ENCODE measurements around the gene C16orf92.

Gene C16orf92

GRCh38 chr16:30051518-30051917 is 28.5 kb downstream of the C16orf92 start:
- no peak for TF ChIP-seq ZFX (IDR thresholded peaks at IDR 0.05)
- TF ChIP-seq CTCF (conservative IDR thresholded peaks at IDR 0.05), result no peak
- no peak overlapping the region; the same call in 1 of the 2 replicates for H3K27ac ChIP-seq

GRCh38 chr16:30052671-30053372 is 29.8 kb downstream of the C16orf92 start:
- TF ChIP-seq ZFX (IDR thresholded peaks at IDR 0.05), result no peak
- no peak for TF ChIP-seq CTCF (conservative IDR thresholded peaks at IDR 0.05)
- H3K27ac ChIP-seq, result peak overlapping the region; percentile 82

- peak overlapping the region; percentile 82 for H3K27ac ChIP-seq
- TF ChIP-seq ZFX (IDR thresholded peaks at IDR 0.05), result no peak
- no peak for TF ChIP-seq CTCF (conservative IDR thresholded peaks at IDR 0.05)
These were observed 30.5 kb downstream of the C16orf92 start for GRCh38 chr16:30053376-30054015.

GRCh38 chr16:30054451-30054850 is 31.5 kb downstream of the C16orf92 start:
- H3K27ac ChIP-seq, result no peak overlapping the region; the same call in 1 of the 2 replicates
- TF ChIP-seq ZFX (IDR thresholded peaks at IDR 0.05) (no peak), CTCF (conservative IDR thresholded peaks at IDR 0.05) (no peak)

GRCh38 chr16:30054959-30055553 is 32.1 kb downstream of the C16orf92 start:
- H3K27ac ChIP-seq, result no peak overlapping the region; the same call in 1 of the 2 replicates
- TF ChIP-seq ZFX (IDR thresholded peaks at IDR 0.05) (no peak), CTCF (conservative IDR thresholded peaks at IDR 0.05) (no peak; the same call in 1 of the 2 replicates)

- no peak for TF ChIP-seq CTCF (conservative IDR thresholded peaks at IDR 0.05)
- TF ChIP-seq ZFX (IDR thresholded peaks at IDR 0.05), result no peak
- peak overlapping the region; percentile 69 for H3K27ac ChIP-seq
These were observed 37.3 kb downstream of the C16orf92 start for GRCh38 chr16:30060346-30060745.
